Measurements from ENCODE around the gene PIGT.

The PIGT gene

DNA sequence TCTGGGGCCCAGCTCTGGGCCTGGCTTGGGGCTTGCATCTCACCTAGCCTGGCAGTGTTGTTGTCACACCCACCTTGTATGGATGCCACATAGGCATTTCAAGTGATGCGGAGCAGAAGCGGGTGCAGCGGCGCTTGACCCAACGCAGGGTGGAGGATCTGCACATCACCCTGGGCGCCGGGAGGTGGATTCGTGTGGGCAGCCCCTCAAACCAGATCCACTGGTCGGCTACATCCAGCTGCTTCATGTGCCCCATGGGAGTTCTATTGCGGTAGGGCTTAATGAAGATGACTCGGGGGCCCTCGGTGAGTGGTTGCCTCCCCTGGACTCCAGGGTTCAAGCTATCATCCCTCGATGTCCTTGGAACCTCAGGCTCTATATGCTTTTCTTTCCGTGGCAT lies 41.0 kb upstream of the PIGT start:
- H3K36me3 ChIP-seq: no peaks in the 10 kb centered on the region
- peaks cover 17 to 19% of the 10 kb centered on the region in 2 experiments for H3K4me1 ChIP-seq (ENCODE audit: control insufficient read depth in 1 of 2, insufficient read depth in 1 of 2, low read depth in 1 of 2, low read length in 1 of 2)
- H3K4me3 ChIP-seq (ENCODE audit: low read depth in 1 of 2, low read length in 1 of 2): no peak overlapping the region
- no peak overlapping the region for H3K27ac ChIP-seq
- H3K27me3 ChIP-seq: peaks cover 10% of the 10 kb centered on the region
- TF ChIP-seq, protein P1, sequence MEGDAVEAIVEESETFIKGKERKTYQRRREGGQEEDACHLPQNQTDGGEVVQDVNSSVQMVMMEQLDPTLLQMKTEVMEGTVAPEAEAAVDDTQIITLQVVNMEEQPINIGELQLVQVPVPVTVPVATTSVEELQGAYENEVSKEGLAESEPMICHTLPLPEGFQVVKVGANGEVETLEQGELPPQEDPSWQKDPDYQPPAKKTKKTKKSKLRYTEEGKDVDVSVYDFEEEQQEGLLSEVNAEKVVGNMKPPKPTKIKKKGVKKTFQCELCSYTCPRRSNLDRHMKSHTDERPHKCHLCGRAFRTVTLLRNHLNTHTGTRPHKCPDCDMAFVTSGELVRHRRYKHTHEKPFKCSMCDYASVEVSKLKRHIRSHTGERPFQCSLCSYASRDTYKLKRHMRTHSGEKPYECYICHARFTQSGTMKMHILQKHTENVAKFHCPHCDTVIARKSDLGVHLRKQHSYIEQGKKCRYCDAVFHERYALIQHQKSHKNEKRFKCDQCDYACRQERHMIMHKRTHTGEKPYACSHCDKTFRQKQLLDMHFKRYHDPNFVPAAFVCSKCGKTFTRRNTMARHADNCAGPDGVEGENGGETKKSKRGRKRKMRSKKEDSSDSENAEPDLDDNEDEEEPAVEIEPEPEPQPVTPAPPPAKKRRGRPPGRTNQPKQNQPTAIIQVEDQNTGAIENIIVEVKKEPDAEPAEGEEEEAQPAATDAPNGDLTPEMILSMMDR (IDR thresholded peaks at IDR 0.05): no peak
- no peaks in the 10 kb centered on the region for H3K9me3 ChIP-seq

DNA sequence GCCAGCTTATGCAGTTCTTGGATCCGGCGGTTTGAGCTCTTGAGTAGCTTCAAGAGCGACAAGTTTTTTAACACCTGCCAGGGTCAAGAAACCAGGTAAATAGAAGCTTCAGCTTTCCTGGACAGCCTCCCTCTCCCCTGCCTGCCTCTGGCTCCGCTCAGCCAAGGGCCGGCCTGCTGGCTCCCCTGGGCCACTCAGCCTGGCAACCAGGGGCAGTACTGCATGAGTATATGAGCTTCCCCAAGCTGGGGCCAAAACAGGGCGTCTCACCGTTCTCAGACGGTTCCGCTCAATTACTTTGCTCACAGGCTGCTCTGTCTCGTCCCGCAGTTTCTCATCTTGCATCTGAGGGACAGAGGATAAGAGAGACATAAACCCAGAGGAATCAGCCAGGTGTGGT lies 38.7 kb upstream of the PIGT start:
- H3K27me3 ChIP-seq: peaks cover 10% of the 10 kb centered on the region
- H3K36me3 ChIP-seq: no peaks in the 10 kb centered on the region
- H3K27ac ChIP-seq: no peak overlapping the region
- TF ChIP-seq, protein P1 (IDR thresholded peaks at IDR 0.05): no peak
- H3K4me1 ChIP-seq (ENCODE audit: control insufficient read depth in 1 of 2, insufficient read depth in 1 of 2, low read depth in 1 of 2, low read length in 1 of 2): peaks cover 17 to 18% of the 10 kb centered on the region in 2 experiments
- no peak overlapping the region for H3K4me3 ChIP-seq (ENCODE audit: low read depth in 1 of 2, low read length in 1 of 2)
- H3K9me3 ChIP-seq: no peaks in the 10 kb centered on the region

DNA sequence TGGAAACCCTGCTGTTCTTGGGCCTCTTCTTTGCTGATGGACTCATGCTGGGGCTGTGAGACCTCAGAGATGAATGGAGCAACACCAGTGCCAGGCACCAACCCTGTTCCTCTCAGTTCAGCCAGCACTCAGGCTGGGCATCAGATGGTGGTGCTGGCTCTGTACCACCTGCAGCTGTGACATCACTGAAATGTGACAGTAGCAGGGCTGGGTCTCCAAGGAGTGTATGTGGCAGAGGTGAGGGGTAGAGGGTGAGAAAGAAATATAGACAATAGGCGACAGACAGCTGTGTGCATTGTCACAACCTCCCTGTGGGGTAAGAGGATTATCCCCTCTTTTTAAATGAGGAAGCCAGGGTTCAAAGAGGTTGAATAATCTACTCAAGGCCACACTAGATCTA lies 37.8 kb upstream of the PIGT start, which contains the start of gene TP53TG5:
Gene TP53TG5 (minus strand): TSS at position 135 of the 400 bp plus-strand sequence. CDS start 89 bp downstream, at position 46.
- Histone ChIP-seq H3K27ac (no peak within 1 kb of the TSS), H3K27me3 (peaks cover under 1% of the 10 kb centered on the region), H3K9me3 (no peaks in the 10 kb centered on the region), H3K36me3 (no peaks in the 10 kb centered on the region), H3K4me3 (ENCODE audit: low read depth in 1 of 2, low read length in 1 of 2) (no peak within 1 kb of the TSS), H3K4me1 (ENCODE audit: control insufficient read depth in 1 of 2, insufficient read depth in 1 of 2, low read depth in 1 of 2, low read length in 1 of 2) (peaks cover 8 to 9% of the 10 kb centered on the region in 2 experiments)
- TF ChIP-seq, protein P1 (IDR thresholded peaks at IDR 0.05): no peak

DNA sequence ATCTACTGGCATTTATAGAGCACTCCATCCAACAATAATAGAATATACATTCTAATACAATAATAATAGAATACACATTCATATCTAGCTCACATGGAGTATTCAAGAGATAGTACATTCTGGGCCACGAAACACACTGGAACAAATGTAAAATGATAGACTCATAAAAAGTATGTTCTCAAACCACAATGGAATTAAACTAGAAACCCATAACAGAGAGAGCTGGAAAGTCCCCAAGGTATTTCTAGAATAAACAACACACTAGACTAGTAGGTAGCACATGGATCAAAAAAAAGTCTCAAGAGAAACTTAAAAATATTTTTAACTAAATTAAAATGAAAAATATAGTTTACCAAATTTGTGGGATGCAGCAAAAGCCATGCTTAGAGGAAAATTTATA lies 28.7 kb upstream of the PIGT start:
- H3K9me3 ChIP-seq: no peaks in the 10 kb centered on the region
- H3K4me1 ChIP-seq (ENCODE audit: control insufficient read depth in 1 of 2, insufficient read depth in 1 of 2, low read depth in 1 of 2, low read length in 1 of 2): peaks cover 7 to 11% of the 10 kb centered on the region in 2 experiments
- no peaks in the 10 kb centered on the region for H3K27me3 ChIP-seq
- H3K36me3 ChIP-seq: no peaks in the 10 kb centered on the region
- no peak overlapping the region for H3K27ac ChIP-seq
- TF ChIP-seq, protein P1 (IDR thresholded peaks at IDR 0.05): no peak
- no peak overlapping the region for H3K4me3 ChIP-seq (ENCODE audit: low read depth in 1 of 2, low read length in 1 of 2)

DNA sequence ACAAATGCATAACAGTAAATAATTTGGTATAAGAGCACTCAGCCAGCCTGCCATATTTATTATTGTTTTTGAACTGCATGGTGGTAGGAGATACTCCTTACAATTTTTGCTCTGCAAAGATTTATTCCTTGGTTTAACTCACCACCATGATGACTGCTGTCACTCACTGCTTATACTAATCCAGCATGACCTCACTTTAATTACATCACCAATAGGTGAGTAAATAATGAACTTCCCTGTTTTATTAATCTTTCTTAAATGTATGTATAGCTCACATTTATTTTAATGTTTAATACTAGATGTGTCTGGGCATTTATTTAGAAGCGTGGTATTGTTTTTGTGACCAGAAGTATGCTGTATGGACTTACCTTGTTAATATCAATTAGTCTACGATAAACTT lies 25.0 kb upstream of the PIGT start:
- Histone ChIP-seq H3K27ac (no peak overlapping the region), H3K27me3 (no peaks in the 10 kb centered on the region)
- TF ChIP-seq, protein P1 (IDR thresholded peaks at IDR 0.05): no peak

DNA sequence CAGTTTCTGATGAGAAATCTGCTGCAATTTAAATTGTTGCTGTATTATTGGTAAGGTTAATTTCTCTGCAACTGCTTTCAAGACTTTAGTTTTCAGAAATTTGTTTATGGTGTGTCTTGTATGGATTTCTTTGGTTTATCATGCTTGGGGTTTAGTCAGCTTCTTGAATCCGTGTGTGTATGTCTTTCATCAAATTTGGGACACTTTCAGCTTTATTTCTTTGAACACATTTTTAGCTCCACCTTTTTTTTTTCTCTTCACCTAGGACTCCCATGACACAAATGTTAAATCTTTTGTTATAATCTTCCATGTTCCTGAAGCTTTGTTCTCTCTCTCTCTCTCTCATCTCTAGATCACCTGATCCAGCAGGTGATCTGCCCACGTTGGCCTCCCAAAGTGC lies 24.4 kb upstream of the PIGT start:
- H3K27ac ChIP-seq: no peak overlapping the region
- no peaks in the 10 kb centered on the region for H3K9me3 ChIP-seq
- H3K4me3 ChIP-seq (ENCODE audit: low read depth in 1 of 2, low read length in 1 of 2): no peak overlapping the region
- H3K27me3 ChIP-seq: no peaks in the 10 kb centered on the region
- no peaks in the 10 kb centered on the region for H3K36me3 ChIP-seq
- H3K4me1 ChIP-seq (ENCODE audit: control insufficient read depth in 1 of 2, insufficient read depth in 1 of 2, low read depth in 1 of 2, low read length in 1 of 2): peaks cover 7 to 11% of the 10 kb centered on the region in 2 experiments
- TF ChIP-seq, protein P1 (IDR thresholded peaks at IDR 0.05): no peak

More for the DNA sequence above, 25.0 kb upstream of the PIGT start:
- Histone ChIP-seq H3K4me1 (ENCODE audit: control insufficient read depth in 1 of 2, insufficient read depth in 1 of 2, low read depth in 1 of 2, low read length in 1 of 2) (peaks cover 7 to 11% of the 10 kb centered on the region in 2 experiments), H3K9me3 (no peaks in the 10 kb centered on the region), H3K4me3 (ENCODE audit: low read depth in 1 of 2, low read length in 1 of 2) (no peak overlapping the region), H3K36me3 (no peaks in the 10 kb centered on the region)

Measured in neutrophil (primary cell).